Stimulated activated CD4-positive, alpha-beta T cell treated with anti-CD3 and anti-CD28 coated beads, Interleukin-2, amount 100 ng/mL, for 4 hours (primary cell): ENCODE measurements around the gene ABHD5.

Source experiments
- DNase-seq: peaks from one replicate; pipeline ENCODE4 v3.0.0-alpha.2; 2020; ENCODE audit warnings: low read depth

The ABHD5 gene

GRCh38 chr3:43685921-43686320, 4.8 kb upstream of the ABHD5 start:
- DNase-seq = no peak

GRCh38 chr3:43686333-43686699, 4.4 kb upstream of the ABHD5 start:
- no peak for DNase-seq

DNA sequence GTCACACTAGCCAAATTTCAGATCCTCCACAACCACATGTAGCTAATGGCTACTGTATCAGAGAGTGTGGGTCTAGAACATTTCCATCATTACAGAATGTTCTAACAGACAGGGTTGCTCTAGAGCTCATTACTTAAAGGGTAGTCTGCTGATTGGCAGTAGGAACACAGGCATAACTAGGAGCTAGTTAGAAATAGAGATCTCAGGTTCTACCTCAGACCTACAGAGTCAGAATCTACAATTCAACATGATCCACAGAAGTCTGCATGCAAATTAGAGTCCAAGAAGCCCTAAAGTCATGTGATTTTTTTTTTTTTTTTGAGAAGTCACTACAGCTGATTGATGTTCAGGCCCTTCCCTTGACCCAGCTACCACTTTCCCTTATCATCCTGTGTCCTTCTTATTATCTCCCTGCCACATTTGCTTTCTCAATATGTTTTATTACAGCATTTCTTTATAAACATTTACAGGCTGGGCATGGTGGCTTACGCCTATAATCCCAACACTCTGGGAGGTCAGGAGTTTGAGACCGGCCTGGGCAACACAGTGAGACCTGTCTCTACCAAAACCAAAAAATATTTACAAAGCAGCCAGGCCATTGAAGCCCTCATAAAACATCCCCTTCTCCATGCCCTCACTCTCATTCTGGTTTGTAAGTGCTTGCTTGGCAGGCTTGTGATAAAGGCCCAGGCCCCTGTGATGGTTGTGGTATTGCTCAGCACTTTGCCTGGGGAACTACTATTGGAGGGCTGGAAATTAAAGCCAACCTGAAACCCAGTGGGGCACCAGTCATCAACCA, 3.8 kb upstream of the ABHD5 start:
- DNase-seq = no peak

DNA sequence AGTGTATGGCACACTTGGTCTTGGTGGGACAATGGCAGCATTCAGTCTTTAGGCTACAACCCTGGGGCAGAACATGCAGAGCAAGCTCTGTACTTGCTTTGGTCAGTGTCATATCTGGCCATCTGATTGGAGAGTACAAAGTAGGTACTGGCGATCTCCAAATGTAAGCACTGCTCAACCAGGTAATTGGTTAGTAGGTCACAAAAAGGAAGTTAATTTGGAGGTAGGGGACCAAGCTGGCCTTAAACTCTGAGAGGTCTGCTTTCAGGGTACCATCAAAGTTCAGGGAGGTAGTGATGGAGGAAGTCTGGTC, 3.3 kb upstream of the ABHD5 start:
- no peak for DNase-seq

DNA sequence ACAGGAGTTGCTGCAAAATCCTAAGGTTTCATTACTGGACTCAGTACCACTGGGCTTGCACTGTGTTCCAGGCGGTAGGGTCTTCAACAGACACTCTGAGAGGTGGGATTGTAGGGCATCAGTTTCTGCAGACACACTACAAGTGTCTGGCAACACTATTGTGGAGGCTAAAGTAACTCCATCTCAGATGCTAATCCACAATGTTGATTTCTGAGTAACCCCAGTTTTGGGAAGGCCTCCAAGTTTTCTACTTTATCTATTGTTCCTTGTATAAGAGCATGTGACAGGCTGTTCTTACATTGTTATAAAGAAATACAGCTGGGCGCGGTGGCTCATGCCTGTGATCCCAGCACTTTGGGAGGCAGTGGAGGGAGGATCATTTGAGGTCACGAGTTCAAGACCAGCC, 2.5 kb upstream of the ABHD5 start:
- DNase-seq = no peak

DNA sequence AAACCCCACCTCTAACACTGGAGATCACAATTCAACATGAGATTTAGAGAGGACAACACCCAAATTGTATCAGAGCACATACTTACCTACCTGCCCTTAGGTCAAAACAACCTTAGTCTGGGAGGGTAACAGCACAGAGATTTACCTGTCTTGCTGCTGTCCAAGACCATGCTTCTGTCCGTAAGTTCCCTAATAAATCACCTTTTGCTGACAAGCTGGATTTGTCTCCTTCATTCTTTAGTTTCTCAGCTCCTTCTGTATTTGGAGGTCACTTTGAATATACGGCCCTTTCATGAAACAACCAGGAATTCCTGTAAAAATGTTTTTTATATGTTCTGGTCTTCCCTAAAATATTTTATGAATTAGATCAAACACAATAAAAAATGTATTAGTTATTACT, 1.6 kb upstream of the ABHD5 start:
- DNase-seq = no peak

GRCh38 chr3:43689766-43690399, 855 bp upstream of the ABHD5 start:
- DNase-seq = no peak

DNA sequence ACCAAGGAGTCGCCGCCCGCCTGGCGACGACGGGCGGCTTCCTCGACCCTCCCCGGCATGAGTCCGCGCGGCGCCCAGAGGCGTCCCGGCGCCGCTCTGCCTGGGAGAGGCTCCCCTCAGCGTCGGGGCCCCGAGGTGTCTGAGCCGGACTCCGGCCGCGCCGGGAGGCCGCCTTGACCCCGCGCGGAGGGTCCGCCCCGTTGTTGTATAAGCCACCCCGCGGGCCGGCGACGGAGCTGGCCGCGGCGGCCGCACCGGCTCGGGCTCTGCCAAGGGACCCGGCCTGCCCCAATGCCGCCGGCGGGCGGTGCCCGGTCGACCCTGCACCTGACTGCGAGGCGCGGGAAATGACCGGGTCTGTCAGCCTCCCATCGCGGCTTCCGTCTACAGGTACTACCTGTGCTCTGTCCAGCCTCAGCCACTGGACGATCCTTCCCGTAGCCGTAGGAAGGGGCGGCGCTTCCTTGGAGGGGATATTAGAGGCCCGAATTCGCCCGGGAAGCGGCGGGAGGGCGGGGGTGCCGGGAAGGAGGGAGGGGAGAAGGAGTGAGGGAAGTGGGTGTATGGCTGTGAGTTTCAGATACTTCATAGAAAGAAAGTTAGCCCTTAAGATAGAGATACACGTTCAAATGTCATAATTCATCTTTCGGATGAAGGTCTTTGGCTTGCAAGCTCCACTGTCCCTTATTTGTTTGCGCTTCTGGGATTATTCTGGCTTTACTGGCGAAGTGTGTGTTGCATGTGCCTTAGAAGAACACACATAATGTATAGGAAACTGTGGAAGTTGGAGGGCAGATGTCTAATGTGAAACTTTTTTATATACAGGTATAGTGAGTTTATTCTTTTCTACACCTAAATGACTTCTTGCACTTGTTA, 620 bp downstream of the ABHD5 start:
- peak; percentile 8 for DNase-seq

- no peak for DNase-seq
Observed at GRCh38 chr3:43692085-43692855, 1.5 kb downstream of the ABHD5 start.

GRCh38 chr3:43692971-43693370, 2.2 kb downstream of the ABHD5 start:
- no peak for DNase-seq

DNA sequence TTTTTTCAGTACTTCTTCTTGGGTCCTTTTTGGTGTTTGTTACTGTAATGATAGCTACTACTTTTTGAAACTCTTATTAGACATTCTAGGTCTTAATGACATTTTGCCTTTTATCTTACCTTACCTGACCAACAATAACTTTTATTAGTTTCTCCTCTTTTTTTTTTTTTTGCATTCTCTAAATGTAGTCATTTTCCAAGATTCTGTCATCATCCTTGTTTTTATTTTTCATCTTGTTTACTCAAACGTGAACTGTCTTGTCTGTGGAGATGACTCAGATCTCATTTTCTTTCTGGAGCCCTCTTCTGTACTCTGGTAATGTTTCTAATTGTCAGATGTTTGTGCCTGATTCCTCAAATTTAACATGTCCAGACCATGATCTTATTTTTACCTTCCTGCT, 2.9 kb downstream of the ABHD5 start:
- DNase-seq = no peak

- no peak for DNase-seq
Observed at GRCh38 chr3:43695443-43695842, 4.7 kb downstream of the ABHD5 start.

- no peak for DNase-seq
Observed at GRCh38 chr3:43695863-43696262, 5.1 kb downstream of the ABHD5 start.

DNA sequence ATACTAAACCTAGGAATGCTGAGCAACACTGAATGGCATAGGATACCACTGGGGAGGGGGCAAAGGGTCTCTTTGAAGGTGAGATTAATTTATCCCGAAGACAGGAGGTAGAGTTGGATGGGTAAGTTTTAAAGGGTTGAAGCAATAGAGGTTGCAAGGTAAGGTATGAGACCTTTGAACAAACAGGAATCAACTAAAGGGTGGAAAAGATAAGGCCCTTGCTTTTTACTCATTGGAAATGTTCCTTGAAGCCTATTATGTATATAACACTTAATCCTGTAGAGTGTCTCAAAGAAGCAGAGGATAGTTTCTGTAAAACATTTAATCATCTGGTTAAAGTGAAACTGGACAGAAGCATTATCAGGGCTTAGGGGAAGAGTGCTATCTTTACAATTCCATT, 5.7 kb downstream of the ABHD5 start:
- no peak for DNase-seq

GRCh38 chr3:43696881-43697280, 6.1 kb downstream of the ABHD5 start:
- DNase-seq = no peak

DNA sequence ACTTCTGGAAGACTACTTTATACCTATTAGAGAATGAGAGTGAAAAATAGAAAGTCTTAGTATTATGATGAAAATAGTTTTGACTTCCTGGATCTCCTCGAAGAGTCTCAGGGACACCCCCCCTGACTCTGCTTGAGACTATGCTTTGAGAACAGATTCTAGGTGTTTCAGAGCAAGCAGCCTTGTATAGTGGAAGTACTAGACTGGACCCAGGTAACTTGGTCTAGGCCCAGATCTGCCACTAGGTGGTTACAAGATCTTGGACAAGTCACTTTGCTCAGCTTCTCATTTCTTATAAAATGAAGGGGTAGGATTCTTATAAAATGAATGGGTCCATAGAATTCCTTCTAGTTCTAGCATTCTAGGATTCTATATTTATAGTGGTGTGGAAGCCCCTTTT, 9.1 kb downstream of the ABHD5 start:
- no peak for DNase-seq

DNA sequence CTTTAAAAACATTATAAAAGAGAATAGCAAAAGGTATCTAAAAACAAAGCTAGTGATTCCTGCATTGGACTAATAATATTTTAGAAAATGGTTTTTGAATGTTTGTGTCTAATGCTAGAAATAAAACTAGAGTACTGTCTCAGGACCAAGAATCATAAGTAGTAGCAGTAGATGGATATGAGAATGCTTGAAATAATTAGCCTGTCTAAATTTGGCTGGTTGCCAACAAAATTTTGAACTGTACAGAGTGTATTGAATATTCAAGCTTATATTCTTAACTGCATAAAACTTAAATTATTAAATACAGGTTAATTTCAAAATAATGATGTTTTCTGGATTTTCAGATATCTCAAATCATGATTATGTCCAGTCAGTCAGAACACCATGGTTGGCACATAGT, 14.0 kb downstream of the ABHD5 start:
- no peak for DNase-seq

GRCh38 chr3:43706342-43706741, 15.6 kb downstream of the ABHD5 start:
- no peak for DNase-seq

DNA sequence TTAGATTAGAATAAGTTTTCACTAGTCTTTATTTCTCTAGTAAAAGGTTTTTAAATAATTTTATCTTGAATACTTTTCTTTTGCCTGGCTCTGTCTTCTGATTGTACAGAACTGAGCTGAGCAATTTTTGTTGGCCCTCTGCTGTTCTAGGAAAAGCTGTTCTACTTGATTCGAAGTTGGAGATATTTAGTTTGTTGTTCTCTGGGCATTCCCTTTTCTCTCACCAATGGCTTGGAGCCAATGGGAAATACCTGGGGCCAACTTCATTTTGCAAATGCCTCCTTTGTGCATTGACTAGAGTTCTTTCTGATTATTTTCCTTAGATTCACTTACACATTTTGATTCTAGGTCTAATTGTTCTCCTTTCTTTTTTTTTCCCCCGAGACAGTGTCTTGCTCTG, 16.5 kb downstream of the ABHD5 start:
- no peak for DNase-seq

GRCh38 chr3:43707998-43708397, 17.3 kb downstream of the ABHD5 start:
- DNase-seq = no peak

DNA sequence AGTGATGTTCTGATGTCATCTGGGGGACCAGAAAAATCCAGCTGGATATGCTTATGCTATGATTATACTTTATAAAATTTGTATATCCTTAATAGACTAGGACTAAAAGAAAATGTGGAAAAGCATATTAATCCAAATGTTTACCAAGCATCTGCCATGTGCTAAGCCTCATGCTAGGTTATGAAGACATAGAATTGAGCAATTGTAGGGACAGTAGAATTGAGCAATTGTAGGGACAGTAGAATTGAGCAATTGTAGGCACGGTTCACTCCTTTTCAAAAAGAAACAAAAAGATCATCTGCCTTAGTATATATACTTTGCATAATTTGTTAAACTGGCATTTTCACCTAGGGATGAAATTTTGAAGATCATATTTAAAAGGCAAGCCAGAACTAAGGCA, 18.3 kb downstream of the ABHD5 start:
- DNase-seq = no peak

GRCh38 chr3:43710607-43711006, 19.9 kb downstream of the ABHD5 start:
- DNase-seq = no peak
